Suprapubic skin (tissue), 4 donors: Measurements from ENCODE around the gene CCN5.

Experiments
- CTCF ChIP-seq, 2 donors: fragments of 200-600 bp in 1 of 2; fragments of 450-650 bp in 1 of 2; sonication (generic) in 1 of 2; IDR thresholded peaks; one replicate each; pipeline ENCODE4 v1.5.1; 2016 to 2019; ENCODE audit warnings: antibody characterized with exemption in 2 of 2, mild to moderate bottlenecking in 1 of 2, moderate library complexity in 1 of 2
- POLR2A ChIP-seq, 2 donors: fragments of 450-650 bp; IDR thresholded peaks; one replicate each; pipeline ENCODE4 v1.6.1; 2017; ENCODE audit warnings: antibody characterized with exemption in 2 of 2, mild to moderate bottlenecking in 2 of 2, moderate library complexity in 2 of 2
- POLR2AphosphoS5 ChIP-seq, 3 donors: sonication (generic); formaldehyde crosslinking; IDR thresholded peaks; one replicate each; pipeline ENCODE4 v1.6.1; 2017; ENCODE audit warnings: antibody characterized with exemption in 3 of 3

- TF ChIP-seq CTCF (IDR thresholded peaks at IDR 0.05) (no peak), POLR2A (IDR thresholded peaks at IDR 0.05) (no peak), POLR2AphosphoS5 (IDR thresholded peaks at IDR 0.05) (peak in 2 of 3 donors; percentile 8 to 40)
Observed at GRCh38 chr20:44706301-44707017, 8.7 kb upstream of the CCN5 start.
